Measurements from ENCODE around the gene THNSL1.
"Not testable (repeated sequence)": the region's sequence is repeated elsewhere in the genome, so short reads cannot be mapped to it uniquely, and the experiment has no call there.

THNSL1 gene

GRCh38 chr10:24998044-24998443 is 18.4 kb upstream of the THNSL1 start:
- no peak for DNase-seq

DNA sequence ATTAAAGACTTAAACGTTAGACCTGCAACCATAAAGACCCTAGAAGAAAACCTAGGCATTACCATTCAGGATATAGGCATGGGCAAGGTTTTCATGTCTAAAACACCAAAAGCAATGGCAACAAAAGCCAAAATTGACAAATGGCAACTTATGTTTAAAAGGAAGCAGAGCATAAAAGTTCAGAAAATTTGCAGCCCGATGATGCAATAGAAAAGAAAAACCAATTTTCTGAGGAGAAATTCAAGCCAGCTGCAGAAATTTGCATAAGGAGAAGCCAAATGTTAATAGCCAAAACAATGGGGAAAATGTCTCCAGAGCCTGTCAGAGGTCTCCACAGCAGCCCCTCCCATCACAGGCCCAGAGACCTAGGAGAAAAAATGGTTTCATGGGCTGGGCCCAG is 4.8 kb upstream of the THNSL1 start:
- not testable (repeated sequence) for DNase-seq

- DNase-seq, result no peak
Observed at GRCh38 chr10:25014579-25014978, 1.8 kb upstream of the THNSL1 start.

DNA sequence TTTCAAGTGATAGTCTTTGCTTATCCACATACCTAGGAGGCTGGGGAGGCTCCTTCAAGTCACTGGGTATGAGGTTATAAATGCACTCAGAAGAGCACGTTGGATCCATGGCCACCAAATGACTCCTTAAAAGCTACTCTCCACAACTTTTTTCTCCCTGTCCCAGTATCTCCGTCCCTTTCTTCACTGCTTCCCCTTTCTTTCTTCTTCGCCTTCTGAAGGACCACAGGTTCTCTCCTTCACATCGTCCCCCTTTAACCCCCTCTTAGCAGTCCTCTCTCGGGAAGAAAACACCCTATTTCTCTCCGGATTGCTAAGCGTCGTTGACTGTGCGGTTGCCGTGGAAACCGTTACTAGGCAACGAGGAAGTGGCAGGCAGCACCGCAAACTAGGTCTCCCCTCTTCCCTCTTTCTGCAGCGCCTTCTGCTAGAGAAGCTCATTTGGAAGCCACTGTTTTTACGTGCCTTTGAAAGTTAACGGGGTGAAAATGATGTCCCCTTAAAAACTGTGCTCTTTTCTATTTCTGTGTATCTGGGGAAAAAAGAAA is 510 bp upstream of the THNSL1 start, which contains the start of gene ENKUR:
Gene ENKUR (minus strand): TSS at position 331 of the 548 bp plus-strand sequence. CDS start 222 bp downstream, at position 109.
- DNase-seq, result peak; percentile 85

- DNase-seq, result no peak
Observed at GRCh38 chr10:25017154-25017590, 760 bp downstream of the THNSL1 start.

GRCh38 chr10:25017661-25018060 is 1.2 kb downstream of the THNSL1 start:
- no peak for DNase-seq

DNA sequence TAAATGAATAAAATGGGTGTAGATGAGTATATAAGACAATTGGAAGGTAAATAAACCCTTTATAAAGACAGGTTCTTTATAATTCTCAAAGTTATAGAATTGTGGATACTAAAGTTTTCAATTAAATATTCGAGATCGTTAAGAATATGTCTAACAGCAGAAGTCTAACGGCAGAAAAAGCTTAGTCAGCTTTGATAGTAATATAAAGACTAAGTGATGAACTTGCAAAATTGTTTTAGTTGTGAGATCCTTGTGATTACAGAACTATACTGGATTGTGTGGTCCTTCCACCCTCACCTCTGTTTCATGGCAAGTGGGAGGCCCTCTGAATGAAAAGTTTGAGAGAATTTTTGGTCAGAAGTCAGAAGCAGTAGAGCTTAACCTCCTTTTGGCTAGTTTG is 2.3 kb downstream of the THNSL1 start:
- DNase-seq, result no peak

DNA sequence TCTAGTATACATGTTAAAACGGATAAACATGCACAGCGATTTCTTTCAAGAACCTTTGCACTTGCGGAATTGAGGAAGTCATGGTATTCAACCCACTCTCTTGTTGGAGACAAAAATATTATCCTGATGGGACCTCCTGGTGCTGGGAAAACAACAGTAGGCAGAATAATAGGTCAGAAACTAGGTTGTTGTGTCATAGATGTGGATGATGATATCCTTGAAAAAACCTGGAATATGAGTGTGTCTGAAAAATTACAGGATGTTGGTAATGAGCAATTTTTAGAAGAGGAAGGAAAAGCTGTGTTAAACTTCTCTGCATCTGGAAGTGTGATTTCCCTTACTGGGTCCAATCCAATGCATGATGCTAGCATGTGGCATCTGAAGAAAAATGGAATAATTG is 6.9 kb downstream of the THNSL1 start:
- no peak for DNase-seq

DNA sequence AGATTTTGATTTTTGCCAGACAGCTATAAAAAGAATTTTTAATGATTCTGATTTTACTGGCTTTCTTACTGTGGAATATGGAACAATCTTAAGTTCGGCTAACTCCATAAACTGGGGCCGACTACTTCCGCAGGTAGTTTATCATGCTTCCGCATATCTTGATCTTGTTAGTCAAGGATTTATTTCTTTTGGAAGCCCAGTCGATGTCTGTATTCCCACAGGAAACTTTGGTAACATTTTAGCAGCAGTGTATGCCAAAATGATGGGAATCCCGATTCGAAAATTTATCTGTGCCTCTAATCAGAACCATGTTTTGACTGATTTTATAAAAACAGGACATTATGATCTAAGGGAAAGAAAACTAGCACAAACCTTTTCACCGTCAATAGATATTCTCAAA is 8.1 kb downstream of the THNSL1 start:
- no peak for DNase-seq

DNA sequence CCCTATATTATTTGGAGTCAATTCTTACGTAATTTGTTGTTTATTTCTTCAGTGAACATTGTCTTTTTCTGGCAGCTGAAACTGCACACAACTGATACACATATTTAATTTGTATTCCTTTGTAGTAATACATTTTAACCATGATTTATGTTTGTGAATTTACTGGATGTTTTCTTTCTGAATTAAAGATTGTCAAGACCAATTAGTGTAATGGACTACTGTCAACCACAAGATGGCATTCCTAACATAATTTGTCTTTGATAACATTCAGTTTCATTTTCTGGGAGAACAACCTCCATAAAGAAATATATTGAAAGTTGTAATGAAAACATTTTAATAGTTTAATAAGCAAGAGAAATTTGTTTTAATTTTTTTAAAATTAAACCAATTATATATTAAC is 10.1 kb downstream of the THNSL1 start:
- DNase-seq, result no peak

GRCh38 chr10:25028711-25029110 is 12.3 kb downstream of the THNSL1 start:
- DNase-seq, result no peak

DNA sequence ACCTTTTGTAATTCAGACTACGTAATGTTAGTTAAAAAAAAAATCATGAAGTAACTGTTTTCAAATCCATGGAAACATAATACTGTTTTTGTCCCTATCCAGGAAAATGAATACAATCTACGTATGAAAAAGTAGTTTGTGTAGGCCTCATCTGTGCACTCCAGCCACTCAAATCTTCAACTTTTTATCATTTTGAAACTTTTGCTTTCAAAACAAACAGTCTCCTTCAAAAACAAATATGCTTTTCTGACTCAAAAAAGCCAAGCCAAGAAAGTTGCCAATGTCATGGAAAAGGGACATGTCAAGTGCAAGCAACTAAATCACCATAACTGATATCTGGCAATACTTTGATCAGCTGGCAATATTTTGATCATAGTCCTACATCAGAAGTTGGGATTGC is 13.1 kb downstream of the THNSL1 start:
- DNase-seq, result no peak

GRCh38 chr10:25036381-25036780 is 20.0 kb downstream of the THNSL1 start:
- no peak for DNase-seq

- no peak for DNase-seq
Observed at GRCh38 chr10:25038325-25038724, 21.9 kb downstream of the THNSL1 start.

- DNase-seq, result no peak
Observed at GRCh38 chr10:25039531-25039930, 23.1 kb downstream of the THNSL1 start.

DNA sequence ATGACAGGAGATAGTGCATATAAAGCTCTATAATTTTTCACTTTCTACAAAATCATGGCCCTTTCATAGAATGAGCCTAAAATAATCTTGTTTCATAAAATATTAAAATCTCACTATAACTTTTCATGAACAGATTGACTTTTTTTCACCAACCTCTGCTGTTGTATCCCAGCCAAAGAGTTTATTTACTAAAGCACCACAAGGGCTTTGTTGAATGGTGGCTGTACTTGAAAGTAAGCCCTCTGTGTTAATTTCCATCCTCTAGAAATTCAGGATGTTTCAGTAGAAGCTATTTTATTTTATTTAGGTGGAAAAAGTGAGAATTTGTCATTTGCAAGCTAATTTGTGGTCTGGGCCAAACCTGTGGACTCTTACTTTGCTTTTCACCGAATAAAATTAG is 30.2 kb downstream of the THNSL1 start:
- DNase-seq, result no peak

- DNase-seq, result no peak
Observed at GRCh38 chr10:25047088-25047487, 30.7 kb downstream of the THNSL1 start.

DNA sequence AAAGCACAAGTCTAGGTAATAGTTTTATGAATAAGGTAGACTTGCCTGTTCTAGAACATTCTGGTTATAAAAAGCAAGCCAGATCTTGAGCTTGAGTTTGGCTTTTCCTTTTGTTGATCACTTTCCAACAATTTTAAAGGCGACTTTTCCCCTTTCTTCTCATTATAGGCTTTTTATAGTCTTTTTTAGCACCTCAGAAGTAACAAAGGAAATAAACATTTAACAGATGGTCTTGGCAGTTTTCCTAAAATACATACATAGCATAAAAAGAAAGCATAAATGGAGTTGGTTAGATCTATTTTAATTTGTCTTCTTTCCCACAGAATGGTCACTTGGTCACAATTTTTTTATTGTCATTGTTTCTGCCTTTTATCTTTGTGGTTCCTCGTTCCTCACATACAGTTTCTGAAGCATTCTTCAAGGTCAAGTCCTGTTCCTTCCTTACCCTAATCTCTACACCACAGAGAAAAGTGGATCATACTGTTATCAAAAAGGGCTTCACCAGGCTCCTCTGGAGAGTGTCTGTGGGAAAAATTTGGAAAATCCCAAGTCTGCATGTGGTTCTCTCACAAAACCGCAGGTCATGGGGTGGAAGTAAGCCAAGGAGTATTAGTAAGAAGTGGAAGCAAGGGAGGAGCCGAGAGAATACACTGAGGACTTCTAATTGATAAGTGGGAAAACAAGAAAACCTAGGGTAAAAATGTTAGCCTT is 31.3 kb downstream of the THNSL1 start:
- no peak for DNase-seq

- no peak for DNase-seq
Observed at GRCh38 chr10:25048450-25048849, 32.0 kb downstream of the THNSL1 start.

DNA sequence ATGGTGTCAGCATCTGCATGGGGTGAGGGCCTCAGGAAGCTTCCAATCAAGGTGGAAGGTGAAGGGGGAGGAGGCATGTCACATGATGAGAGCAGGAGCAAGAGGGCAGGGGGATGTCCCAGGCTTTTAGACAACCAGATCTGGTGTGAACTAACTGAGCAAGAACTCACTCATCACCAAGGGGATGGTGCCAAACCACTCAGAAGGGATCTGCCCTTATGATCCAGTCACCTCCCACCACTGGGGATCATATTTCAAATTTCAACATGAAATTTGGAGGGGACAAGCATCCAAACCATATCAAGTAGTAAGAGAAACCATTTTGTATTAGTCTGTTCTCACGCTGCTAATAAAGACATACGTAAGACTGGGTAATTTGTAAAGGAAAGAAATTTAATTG is 33.6 kb downstream of the THNSL1 start:
- DNase-seq, result no peak

- DNase-seq, result no peak
Observed at GRCh38 chr10:25050402-25050801, 34.0 kb downstream of the THNSL1 start.

DNA sequence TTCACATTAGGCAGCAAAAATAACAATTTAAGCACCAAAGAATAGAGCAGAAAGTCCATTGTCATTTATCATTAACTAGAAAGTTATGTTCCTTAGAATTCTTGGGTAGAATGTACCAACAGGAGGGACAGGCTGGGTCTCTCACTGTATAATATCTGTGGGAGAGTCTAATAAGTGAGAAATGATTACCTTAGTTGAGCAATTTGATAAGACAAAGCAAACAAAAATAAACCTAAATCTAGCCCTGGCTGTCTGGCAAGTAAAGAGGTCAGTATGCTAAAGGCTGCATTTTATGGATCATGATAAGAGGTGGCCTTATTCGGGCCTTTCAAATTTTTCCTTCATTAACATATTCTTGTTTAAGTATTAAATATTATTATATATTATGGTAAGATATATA is 35.6 kb downstream of the THNSL1 start:
- no peak for DNase-seq

GRCh38 chr10:25056726-25057125 is 40.3 kb downstream of the THNSL1 start:
- no peak for DNase-seq

GRCh38 chr10:25057886-25058285 is 41.5 kb downstream of the THNSL1 start:
- no peak for DNase-seq

GRCh38 chr10:25059990-25060389 is 43.6 kb downstream of the THNSL1 start:
- no peak for DNase-seq

Measured in GF-D8 (cell line).